MM.1S (cell line): Measurements from ENCODE around the gene LDLRAD3.
"Not testable (repeated sequence)": the region's sequence is repeated elsewhere in the genome, so short reads cannot be mapped to it uniquely, and the experiment has no call there.

Source experiments
- EZH2phosphoT487 ChIP-seq: fragments of 300-600 bp; sonication (generic); IDR thresholded peaks from 2 replicates; pipeline ENCODE4 v1.6.1; 2018; ENCODE audit warnings: antibody characterized with exemption, low read length
- TF ChIP-seq, protein P1 (sequence below): fragments of 300-600 bp; sonication (generic); IDR thresholded peaks from 2 replicates; pipeline ENCODE4 v1.5.1; 2016; ENCODE audit warnings: antibody characterized with exemption, low read length, mixed read lengths

- not testable (repeated sequence) for TF ChIP-seq EZH2phosphoT487
- TF ChIP-seq, protein P1, sequence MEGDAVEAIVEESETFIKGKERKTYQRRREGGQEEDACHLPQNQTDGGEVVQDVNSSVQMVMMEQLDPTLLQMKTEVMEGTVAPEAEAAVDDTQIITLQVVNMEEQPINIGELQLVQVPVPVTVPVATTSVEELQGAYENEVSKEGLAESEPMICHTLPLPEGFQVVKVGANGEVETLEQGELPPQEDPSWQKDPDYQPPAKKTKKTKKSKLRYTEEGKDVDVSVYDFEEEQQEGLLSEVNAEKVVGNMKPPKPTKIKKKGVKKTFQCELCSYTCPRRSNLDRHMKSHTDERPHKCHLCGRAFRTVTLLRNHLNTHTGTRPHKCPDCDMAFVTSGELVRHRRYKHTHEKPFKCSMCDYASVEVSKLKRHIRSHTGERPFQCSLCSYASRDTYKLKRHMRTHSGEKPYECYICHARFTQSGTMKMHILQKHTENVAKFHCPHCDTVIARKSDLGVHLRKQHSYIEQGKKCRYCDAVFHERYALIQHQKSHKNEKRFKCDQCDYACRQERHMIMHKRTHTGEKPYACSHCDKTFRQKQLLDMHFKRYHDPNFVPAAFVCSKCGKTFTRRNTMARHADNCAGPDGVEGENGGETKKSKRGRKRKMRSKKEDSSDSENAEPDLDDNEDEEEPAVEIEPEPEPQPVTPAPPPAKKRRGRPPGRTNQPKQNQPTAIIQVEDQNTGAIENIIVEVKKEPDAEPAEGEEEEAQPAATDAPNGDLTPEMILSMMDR, result not testable (repeated sequence)
Measured at GRCh38 chr11:36013446-36013845, 69.6 kb downstream of the LDLRAD3 start.
